Amniotic epithelial cell (primary cell): ENCODE results near the gene FAM156A.
"Not testable (repeated sequence)": the region's sequence is repeated elsewhere in the genome, so short reads cannot be mapped to it uniquely, and the experiment has no call there.

Experiments used
- DNase-seq: peaks from one replicate; pipeline ENCODE4 v3.0.0-alpha.2; 2010; ENCODE audit warnings: low read depth

The FAM156A gene

DNA sequence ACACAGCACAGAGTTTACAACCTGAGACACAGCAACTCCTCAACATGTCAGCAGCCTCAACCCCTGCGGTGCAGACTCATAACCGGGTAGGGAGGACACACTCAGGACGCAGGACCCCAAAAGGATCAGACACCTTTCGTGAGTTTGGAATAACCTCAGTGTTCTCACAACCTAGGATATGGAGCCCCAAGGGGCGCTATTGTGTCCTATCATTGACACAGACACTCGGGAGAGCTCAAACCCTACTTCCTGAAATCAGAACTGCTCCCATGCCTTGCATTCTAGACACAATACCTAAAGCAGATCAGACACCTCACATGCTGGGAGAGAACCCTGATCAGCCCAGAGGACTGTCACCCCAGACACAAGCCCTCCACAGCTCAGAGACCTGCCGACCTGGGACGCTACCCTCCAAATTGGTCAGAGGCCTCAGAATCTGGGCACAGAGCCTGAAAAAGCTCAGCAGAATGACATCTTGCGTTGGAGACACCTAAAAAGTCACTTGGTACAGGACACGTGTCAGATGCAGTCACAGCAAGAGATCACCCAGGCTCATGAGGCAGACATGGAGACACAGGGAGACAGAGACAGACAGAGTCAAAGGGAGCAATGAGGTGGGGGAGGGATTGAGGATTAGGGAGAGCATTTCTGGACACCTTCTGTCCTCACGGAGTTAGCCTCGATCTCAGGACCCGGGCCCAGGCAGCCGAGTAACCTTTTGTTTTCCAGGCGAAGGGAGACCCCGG, 8.8 kb upstream of the FAM156A start:
- not testable (repeated sequence) for DNase-seq

DNA sequence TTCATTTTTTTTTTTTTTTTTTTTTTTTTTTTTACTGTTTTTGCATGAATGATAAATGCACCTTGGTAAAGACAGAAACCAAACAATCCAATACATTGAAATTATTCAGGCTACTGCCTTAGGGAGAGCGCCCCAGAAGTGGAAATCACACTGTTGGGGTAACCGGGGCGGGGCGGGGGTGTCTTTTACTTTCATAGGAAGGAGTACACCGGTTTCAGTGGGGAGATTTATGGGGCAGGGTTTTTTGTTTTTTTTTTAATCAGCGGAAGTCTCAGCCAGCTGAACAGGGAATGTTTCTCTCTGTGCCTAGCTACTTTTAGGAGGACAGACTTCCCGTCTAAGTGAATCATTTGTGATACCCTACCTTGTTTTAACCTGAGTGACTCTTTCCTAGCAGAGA, 643 bp upstream of the FAM156A start:
- not testable (repeated sequence) for DNase-seq

DNA sequence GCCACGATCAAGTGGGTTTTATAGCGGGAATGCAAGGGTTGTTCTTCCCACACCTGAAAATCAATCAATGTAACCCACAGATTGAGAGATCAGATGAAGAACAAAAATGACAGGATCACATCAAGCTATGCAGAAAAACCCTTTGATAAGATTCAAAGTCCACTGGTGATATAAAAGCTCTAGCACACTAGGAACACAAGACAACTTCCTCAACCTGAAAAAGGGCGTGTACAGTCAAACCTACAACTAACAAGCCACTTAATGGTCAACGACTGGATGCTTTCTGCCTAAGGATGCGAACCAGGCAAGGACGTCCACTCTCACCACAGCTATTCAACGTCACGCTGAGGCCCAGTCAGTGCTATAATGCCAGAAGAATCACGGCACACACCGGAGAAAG, 8.4 kb downstream of the FAM156A start:
- DNase-seq = not testable (repeated sequence)

DNA sequence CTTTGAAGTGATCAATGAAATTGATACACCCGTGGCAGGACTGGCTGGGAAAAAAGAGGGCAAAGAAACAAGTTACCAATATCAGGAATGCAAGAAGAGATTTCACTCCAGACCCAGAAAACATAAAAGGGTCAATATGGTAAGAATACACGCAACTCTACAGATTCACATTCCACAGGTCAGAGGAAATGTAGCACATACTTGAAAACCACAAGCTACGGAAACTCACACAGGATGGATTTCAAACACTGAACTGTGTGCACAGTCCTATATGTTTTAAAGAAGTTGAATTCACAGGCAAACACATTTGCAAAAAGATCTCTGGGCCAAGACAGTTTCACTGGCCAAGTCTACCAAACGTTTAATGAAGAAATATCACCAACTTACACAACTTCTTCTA, 9.0 kb downstream of the FAM156A start:
- DNase-seq = not testable (repeated sequence)

DNA sequence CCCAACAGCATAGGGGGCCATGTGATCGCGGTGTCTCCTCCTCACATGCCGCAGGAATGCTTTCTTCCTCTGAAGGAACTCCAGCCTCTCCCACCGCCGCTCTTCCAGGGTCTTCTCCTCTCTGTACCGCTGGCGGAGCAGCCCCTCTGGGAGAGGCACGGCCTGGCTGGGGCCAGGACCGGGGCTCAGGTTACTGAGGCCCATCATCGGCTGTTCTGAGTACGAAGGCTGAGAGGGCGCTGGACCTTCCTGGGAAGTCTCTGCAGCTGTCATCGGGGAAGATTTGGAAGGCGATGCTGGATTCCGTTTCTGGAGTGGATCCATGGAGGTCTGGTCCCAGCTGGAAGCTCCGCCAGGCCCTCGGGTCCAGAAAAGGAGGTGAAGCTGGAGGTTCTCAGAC, 10.1 kb downstream of the FAM156A start:
- DNase-seq = not testable (repeated sequence)

DNA sequence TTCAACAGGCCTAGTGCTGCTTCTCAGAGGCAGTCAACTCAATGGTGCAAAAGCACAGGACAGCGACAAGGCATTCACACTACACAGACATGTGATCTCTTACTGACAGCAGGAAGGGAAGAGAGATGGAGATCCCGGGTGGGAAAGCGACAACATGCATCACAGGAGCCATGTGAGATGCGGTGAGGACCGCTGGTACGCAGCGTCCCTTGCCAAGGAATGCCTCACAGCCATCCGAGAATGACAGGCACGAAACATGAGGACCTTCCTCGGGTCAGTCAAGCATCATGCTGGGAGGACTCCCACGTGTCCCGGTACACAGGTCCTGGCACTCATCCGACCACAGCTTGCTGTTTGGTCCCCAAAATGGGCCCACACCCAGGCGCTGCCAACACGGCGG, 10.8 kb downstream of the FAM156A start:
- not testable (repeated sequence) for DNase-seq

DNA sequence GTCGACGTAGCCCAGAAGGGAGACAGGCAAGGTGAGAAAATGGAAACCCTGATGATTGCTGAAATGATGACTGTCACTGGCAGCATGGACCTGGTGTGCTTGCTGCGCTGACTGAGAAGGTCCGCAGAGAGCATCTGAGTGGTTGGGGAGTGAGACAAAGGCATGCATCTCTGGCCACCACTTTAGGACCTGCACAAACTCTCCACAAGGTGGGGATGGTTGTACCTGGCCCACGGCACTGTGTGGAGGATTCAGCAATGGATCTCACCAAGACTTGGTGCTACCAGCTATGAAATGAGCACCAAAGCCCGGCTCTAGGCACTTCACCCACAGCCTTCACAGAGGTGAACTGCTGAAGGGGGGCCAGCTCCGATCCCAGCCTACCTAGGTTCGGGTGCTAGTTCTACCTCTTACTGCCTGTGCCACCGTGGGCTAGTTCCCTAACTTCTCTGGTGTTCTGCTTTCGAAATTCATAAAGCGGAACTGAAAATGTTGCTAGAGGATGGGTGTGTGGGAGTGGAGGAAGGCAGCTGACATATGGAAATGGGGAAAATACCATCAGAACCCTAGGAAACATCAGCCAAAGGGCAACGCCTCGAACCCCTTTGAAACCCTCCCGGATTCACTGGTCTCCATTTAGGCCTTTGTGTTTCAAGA, 12.4 kb downstream of the FAM156A start:
- DNase-seq = not testable (repeated sequence)

DNA sequence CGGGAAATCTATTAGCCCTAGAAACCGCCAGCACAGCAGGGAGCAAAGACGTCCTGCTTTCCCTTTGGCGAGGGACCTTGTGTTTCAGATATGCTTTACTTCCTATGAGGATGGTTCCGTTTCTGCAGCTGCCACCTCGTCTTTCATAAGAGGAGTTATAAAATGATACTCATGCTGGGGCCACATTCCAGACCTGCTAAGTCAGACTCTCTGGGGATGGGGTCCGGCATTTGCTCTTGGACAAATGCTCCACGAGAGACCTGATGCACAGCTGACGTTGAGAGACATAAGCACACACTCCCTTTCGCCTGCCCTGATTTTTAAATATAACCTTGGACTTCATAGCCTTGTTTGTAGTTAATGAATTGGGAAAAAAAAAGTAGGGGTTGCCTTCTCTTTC, 16.6 kb downstream of the FAM156A start:
- not testable (repeated sequence) for DNase-seq

DNA sequence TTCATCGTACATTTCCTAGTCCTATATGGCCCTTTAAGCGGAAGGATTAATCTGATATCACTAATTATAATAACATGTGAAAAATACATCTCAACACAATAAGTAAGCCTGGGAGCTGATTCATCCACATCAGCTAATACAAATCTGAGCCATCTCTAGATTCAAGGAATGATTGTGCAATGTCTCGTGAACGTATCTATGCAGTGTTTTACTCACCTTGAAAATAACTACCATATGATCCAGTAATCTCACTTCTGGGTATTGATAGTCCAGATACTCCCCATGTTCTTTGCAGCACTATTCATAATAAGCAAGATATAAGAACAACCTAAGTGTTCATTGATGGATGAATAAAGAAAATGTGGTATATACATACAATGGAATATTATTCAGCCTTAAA, 17.6 kb downstream of the FAM156A start:
- not testable (repeated sequence) for DNase-seq

DNA sequence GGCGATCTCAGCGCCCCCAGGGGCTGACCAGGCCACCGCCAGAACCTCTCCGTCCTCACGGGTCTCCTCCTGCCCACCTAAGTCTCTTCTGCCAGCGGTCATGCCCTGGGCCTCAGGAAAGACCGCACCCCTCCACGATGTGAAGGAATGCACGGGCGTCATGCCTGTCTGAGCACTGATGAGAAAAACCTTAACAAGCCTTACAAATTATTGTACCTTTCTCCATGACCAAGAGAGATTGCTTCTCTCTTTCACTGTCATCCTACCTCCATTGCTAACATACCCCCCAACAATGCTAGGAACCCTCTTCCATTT, 22.9 kb downstream of the FAM156A start:
- DNase-seq = not testable (repeated sequence)

DNA sequence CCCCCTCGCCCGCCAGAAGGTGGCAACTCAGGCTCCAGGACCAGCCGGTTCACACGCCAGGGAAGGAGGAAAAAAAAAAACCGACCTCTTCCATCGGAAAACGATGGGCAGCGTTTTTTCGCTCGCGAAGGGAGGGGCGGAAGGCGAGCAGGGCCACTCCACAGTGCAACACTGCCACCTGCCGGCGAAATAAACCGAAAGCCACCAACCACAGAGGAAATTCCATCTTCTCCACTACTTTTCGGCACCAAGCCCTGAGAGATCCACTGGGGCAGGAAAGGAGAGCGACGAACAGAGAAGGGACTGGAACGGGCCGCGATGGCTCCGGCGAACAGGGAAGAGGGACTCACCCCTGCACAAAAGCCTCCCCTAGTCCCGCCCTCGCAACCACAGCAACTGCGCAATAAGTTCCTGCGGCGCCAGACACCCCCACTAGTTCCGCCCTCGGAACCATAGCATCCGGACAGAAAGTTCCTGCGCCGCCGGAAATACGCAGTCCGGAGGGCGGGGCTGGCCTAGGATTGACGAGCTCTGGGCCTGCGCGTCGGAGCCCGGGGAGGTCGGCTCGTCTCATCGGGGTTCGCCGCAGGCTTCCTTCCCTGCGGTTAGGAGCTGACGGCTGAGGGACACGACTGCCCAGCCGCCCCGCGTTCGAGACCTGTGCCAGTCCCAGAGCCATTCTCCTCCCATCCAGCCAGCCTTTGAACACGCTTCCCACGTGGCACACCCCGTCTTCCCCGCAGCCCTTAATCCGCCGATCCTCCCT, 23.4 kb downstream of the FAM156A start:
- DNase-seq = peak; percentile 91

DNA sequence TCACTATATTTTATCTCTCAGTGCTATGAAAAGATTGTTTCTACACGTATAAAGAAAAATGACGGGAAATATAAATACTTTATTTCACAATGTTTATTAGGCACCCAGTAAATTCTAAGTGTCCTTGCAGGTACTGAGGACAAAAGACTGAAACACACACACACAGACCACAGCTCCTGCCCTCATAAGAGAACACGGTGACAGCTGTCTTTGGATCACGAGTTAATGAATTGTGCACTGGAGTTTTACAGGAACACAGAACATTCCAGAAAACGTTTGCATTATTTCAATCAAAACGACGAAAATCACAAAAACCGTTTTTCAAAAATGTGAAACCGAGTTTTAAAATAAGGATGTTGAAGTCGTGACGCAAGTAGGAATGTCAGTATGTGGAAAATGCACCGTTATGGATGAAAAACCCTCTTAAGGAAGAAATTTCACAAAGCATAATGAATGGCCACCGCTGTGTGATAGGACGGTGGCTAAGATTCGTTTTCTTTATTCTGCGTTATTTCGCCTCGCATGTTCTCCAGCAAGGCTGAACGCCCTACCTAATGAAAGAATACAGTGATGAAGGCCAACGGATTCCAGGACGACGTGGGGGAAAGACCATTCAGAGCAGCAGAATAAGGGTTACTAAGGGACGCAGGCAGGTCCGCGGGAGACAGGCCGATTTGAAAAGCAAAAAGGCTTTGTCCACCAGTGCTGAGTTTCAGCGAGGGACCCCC, 24.2 kb downstream of the FAM156A start:
- no peak for DNase-seq

DNA sequence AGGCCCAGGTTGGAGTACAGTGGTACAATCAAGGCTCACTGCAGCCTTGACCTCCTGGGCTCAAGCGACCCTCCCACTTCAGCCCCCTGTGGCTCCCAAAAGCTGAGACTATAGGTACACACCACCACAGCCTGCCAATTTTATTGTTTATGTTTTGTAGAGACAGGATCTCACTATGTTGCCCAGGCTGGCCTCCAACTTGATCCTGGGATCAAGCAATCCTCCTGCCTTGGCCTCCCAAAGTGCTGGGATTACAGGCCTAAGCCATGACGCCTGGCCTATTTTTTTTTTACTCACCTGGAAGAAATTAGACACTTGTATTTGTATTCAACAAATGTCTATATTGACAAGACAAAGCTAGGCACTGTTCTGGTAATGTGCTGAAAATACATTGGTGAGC, 25.1 kb downstream of the FAM156A start:
- no peak for DNase-seq

DNA sequence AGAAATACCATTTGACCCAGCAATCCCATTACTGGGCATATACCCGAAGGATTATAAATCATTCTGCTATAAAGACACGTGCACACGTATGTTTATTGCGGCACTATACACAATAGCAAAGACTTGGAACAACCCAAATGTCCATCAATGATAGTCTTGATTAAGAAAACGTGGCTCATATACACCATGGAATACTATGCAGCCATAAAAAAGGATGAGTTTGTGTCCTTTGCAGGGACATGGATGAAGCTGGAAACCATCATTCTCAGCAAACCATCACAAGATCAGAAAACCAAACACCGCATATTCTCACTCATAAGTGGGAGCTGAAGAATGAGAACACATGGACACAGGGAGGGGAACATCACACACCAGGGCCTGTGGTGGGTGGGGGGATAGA, 28.1 kb downstream of the FAM156A start:
- not testable (repeated sequence) for DNase-seq

DNA sequence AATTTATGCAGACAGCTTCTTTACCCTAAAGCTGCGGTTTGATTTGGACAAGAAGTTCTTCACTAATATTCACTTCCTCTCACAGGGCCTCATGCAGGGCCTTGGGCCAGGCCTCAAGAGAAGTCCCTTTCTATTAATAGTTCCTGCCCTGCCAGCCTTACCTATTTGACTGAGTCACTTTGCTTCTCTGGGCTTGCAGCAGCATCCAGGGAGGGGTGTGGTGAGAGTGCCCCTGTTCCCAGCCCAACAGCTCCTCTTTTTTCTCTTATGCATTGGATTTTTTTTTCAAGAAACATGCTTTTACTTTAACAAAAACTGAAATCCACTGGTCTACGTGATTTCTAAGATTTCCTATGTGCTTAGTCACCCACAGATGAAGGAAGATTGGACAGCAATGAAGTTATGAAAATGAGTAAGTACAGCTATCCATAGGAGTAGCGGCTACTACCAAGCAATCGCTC, 34.5 kb downstream of the FAM156A start:
- peak; percentile 69 for DNase-seq

DNA sequence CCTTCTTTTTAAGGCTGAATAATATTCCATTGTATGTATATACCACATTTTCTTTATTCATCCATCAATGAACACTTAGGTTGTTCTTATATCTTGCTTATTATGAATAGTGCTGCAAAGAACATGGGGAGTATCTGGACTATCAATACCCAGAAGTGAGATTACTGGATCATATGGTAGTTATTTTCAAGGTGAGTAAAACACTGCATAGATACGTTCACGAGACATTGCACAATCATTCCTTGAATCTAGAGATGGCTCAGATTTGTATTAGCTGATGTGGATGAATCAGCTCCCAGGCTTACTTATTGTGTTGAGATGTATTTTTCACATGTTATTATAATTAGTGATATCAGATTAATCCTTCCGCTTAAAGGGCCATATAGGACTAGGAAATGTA, 43.6 kb downstream of the FAM156A start:
- DNase-seq = not testable (repeated sequence)

DNA sequence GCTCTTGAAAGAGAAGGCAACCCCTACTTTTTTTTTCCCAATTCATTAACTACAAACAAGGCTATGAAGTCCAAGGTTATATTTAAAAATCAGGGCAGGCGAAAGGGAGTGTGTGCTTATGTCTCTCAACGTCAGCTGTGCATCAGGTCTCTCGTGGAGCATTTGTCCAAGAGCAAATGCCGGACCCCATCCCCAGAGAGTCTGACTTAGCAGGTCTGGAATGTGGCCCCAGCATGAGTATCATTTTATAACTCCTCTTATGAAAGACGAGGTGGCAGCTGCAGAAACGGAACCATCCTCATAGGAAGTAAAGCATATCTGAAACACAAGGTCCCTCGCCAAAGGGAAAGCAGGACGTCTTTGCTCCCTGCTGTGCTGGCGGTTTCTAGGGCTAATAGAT, 44.6 kb downstream of the FAM156A start:
- DNase-seq = not testable (repeated sequence)

DNA sequence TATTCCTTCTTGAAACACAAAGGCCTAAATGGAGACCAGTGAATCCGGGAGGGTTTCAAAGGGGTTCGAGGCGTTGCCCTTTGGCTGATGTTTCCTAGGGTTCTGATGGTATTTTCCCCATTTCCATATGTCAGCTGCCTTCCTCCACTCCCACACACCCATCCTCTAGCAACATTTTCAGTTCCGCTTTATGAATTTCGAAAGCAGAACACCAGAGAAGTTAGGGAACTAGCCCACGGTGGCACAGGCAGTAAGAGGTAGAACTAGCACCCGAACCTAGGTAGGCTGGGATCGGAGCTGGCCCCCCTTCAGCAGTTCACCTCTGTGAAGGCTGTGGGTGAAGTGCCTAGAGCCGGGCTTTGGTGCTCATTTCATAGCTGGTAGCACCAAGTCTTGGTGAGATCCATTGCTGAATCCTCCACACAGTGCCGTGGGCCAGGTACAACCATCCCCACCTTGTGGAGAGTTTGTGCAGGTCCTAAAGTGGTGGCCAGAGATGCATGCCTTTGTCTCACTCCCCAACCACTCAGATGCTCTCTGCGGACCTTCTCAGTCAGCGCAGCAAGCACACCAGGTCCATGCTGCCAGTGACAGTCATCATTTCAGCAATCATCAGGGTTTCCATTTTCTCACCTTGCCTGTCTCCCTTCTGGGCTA, 48.9 kb downstream of the FAM156A start:
- DNase-seq = not testable (repeated sequence)

DNA sequence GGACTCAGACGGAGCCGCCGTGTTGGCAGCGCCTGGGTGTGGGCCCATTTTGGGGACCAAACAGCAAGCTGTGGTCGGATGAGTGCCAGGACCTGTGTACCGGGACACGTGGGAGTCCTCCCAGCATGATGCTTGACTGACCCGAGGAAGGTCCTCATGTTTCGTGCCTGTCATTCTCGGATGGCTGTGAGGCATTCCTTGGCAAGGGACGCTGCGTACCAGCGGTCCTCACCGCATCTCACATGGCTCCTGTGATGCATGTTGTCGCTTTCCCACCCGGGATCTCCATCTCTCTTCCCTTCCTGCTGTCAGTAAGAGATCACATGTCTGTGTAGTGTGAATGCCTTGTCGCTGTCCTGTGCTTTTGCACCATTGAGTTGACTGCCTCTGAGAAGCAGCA, 50.4 kb downstream of the FAM156A start:
- DNase-seq = not testable (repeated sequence)

DNA sequence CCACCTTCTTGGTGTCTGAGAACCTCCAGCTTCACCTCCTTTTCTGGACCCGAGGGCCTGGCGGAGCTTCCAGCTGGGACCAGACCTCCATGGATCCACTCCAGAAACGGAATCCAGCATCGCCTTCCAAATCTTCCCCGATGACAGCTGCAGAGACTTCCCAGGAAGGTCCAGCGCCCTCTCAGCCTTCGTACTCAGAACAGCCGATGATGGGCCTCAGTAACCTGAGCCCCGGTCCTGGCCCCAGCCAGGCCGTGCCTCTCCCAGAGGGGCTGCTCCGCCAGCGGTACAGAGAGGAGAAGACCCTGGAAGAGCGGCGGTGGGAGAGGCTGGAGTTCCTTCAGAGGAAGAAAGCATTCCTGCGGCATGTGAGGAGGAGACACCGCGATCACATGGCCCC, 51.2 kb downstream of the FAM156A start:
- DNase-seq = not testable (repeated sequence)

DNA sequence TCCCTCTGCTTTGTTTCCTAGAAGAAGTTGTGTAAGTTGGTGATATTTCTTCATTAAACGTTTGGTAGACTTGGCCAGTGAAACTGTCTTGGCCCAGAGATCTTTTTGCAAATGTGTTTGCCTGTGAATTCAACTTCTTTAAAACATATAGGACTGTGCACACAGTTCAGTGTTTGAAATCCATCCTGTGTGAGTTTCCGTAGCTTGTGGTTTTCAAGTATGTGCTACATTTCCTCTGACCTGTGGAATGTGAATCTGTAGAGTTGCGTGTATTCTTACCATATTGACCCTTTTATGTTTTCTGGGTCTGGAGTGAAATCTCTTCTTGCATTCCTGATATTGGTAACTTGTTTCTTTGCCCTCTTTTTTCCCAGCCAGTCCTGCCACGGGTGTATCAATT, 52.2 kb downstream of the FAM156A start:
- not testable (repeated sequence) for DNase-seq

DNA sequence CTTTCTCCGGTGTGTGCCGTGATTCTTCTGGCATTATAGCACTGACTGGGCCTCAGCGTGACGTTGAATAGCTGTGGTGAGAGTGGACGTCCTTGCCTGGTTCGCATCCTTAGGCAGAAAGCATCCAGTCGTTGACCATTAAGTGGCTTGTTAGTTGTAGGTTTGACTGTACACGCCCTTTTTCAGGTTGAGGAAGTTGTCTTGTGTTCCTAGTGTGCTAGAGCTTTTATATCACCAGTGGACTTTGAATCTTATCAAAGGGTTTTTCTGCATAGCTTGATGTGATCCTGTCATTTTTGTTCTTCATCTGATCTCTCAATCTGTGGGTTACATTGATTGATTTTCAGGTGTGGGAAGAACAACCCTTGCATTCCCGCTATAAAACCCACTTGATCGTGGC, 52.8 kb downstream of the FAM156A start:
- DNase-seq = not testable (repeated sequence)
